Heart left ventricle (tissue), 13 donors: ENCODE data around the gene BTBD6.

ENCODE experiments used
- CTCF ChIP-seq, 12 donors: fragments of 200-600 bp; sonication (generic) in 4 of 12; IDR thresholded peaks; one replicate each; pipeline versions ENCODE4 v1.5.0 to v1.8.0; 2018 to 2022; ENCODE audit warnings: antibody characterized with exemption in 12 of 12, mild to moderate bottlenecking in 5 of 12
- POLR2A ChIP-seq, 2 donors: fragments of 450-650 bp; IDR thresholded peaks; one replicate each; pipeline ENCODE4 v1.6.1; 2017; ENCODE audit warnings: antibody characterized with exemption in 2 of 2, mild to moderate bottlenecking in 2 of 2, moderate library complexity in 2 of 2
- donor health status: ischemic (EF 13 %, LVEDD 7.1; RV severe dilation, severe dysfunction).
- donor health status: DM: no; HTN: yes; CAD: no.
- donor health status: DM: no; HTN: no; CAD: no.
- donor health status: ischemic (EF 25% LVEDD 6.9; RV normal size, moderate dysfunction).
- donor health status: ischemic (EF 25% LVEDD 5.7; RV mildly dilated, moderate dysfunction).
- donor health status: ischemic (EF 35%, LVEDD 5.7; RV mildly dilated, moderate dysfunction).
- donor health status: nonischemic (EF 11% LVEDD 7.7; RV severe dilation, severe dysfunction).
- donor health status: DM: yes; HTN: yes; CAD: no.
- donor health status: PGD.
- donor health status: ischemic (EF 29% LVEDD 5.4; RV normal size, mild dysfunction).
- donor health status: nonischemic (EF 23%, LVEDD 6.1; RV moderate dilation, normal function).

- TF ChIP-seq CTCF (IDR thresholded peaks at IDR 0.05): peak in 1 of 12 donors; percentile 10
- TF ChIP-seq POLR2A (IDR thresholded peaks at IDR 0.05): no peak
These were observed 49.7 kb upstream of the BTBD6 start for GRCh38 chr14:105198588-105198987.
